HG03442 (cell line): Measurements from ENCODE around the gene SATB2.

Experiments
- ATAC-seq: cut with Tn5 transposase; IDR thresholded peaks from one replicate; pipeline ENCODE4 v1.9.1; 2021; ENCODE audit warnings: mild to moderate bottlenecking, moderate library complexity; ENCODE audit not compliant: unreplicated experiment

Gene SATB2

DNA sequence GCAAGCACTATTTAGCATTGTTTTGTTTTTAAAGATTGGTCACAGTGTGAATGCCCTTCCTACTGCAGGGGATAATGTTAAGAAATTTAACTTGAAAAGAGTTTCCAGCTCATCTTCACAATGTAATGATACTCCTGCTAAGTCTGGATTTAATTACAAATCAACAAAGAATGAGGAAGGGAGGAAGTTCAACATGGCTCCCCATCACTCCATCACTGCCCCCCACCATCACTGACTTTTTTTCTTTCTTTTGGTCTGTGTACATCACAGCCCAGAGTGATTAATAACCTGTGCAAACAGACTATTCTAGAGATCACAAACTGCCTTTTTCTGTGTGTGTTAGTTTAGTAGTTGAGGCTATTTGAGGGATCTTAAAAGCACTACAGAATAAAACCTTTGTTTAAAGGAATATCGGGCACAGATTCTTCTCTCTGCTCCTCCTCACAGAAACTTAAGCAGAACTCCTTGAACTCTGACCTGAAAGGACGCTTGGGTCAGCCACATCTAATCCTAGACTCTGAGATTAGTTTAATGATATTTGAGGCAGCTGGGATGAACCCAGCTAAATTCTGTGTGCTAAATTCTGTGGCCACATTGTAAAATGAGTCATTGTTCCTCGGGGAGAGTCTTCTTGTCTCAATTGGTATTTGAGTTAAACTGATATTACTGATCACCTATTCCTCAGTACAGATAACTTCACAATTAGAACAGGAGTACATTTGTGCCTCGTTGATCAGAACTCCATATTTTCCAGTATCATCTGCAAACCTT, 47.8 kb downstream of the SATB2 start:
- ATAC-seq, result no peak

DNA sequence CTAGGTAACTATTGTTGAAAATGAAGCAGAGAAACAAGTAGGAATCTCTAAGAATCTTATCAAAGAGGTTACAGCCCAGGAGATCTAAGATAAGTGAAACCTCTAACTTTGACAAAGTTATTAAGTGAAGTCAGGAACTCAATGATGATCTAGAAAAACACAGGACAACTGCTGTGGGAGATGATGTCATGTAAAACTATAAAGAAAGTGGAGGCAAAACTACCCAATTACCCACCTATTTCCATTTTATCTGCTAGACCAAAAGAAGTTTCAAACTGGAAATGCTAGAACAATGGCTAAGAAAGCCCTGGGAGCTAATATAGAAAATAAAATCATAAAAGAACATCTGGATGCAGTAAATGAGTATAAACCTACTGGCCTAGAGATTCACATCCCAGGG, 50.3 kb downstream of the SATB2 start:
- ATAC-seq, result no peak

DNA sequence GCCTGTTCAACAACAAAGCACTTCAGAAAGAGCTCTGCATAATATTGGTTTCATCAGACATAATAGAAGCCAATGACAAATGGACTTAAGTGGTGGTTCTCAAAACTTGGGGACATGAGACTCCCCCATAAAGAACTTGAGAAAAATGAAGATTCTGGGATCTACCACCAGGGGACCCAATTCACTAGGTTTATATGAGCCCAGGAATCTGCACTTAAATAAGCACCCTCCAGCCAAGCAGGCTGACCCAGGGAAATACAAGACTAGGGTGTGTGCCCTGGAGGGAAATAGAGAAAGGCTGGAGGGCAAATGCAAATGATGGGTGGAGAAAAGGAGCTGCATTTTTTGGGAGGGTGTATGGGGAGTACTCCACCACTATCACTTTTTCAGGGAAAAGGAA, 52.5 kb downstream of the SATB2 start:
- no peak for ATAC-seq

DNA sequence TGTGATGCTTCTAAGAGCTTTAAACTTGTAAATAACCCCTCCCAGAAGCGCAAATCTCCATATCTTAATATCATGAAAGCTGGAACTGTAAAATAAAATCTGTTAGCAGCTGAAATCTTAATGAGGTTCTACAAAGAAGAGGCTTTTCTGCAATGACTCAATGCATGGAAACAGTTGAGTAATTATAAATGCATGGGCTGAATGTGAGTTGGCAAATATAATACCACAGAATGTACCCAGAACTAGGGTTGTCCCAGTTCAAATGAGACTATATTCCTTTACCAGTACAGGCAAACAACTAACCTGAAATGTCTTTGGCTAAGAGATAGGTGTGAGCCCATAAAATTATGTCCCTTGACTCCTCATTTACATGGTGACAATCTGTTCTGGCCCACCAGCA, 52.9 kb downstream of the SATB2 start:
- ATAC-seq, result no peak

DNA sequence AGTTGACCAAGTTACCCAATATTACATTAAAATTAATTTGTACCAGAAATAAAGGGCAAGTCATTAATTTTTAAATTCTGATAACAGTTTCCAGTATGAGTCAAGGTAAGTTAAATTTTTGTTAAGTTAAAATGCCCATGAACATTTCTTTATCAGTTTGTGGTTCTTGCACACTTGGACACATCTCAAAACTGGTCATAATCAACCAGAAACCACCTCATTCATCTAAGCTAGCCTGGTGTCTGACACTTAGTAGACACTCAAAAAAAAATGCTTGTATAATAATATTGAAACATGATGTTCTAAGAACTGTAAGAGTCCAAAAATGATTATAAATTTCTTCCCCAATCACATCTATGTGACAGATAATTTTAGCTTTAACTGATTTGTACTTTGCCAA, 62.4 kb downstream of the SATB2 start:
- no peak for ATAC-seq

DNA sequence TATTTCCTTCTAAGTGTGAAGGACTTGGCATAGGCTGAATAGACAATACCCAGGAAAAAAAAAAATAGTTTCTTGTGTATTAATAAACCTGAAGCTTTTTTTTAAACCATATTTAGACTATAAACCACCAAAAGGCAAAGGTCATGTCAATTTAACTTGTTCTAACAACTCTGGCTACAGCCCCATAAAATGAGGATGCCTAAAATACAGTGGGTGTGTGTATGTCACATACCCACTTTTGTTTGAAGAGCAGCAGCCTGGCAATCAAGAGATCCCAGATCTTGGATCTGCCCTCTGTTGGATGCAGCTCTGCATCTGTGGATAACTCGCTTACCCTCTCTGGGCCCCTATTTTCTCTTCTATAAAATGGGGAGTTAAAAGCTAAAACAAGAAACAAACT, 65.4 kb downstream of the SATB2 start:
- ATAC-seq, result no peak

DNA sequence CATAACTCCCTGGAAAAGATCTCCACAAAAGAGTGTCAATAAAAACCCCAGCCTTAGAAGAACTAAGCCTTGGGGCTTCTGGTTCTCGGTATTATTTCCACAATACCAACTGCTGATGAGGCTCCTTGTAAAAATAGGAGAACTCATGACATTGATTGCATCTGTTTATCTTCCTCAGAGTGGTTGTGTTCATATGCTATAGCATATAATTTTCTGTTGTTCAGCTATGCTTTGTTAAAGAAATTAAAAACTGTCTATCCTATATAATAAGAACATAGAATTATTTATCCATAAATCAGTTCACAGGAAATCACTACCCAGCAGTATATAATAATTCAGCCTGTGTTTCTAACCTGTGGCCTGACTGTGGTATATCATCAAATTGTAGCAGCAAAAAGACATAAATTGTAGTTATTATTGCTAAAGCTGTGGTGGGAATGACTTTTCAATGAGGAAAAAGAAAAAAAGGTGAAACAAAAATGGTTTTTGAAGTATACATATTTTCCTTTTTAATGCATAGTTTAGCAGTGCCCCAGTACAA, 68.9 kb downstream of the SATB2 start:
- ATAC-seq, result no peak

DNA sequence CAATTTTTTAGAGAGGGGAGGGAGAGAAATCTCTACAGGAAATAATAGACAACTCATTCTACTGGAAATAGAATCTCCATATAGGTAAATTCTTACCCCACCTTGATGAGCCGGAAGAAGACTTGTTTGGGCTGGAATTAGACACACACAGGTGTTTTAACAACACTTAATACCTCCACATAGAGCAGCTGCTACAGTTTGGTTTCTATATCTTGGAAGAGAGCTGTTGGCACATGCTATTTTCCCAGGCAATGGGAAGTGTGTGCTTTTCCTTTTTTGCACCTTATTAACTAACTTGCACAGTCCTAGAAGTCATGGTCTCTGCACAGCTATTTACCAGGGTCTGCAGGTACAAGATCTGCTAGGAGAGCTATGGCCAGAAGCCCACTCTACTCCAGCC, 73.7 kb downstream of the SATB2 start:
- ATAC-seq, result no peak

DNA sequence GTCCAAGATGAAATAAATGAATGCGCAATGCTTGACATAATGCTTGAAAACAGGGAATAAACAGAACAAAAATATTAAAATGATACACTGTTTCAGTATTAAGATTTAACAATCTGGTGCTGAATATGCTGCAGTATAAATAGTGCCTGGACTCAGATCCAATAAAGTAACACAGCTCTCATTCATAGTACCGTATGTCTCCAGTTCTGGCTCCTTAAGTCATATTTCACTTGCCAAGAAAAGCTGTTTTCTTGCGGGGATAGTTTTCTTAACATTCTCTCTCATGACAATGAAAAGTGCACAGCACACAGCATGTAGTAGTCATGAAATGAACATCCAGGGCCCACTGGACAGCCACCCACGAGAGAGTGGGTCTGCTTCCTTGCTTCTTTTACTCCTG, 74.7 kb downstream of the SATB2 start:
- ATAC-seq, result no peak

DNA sequence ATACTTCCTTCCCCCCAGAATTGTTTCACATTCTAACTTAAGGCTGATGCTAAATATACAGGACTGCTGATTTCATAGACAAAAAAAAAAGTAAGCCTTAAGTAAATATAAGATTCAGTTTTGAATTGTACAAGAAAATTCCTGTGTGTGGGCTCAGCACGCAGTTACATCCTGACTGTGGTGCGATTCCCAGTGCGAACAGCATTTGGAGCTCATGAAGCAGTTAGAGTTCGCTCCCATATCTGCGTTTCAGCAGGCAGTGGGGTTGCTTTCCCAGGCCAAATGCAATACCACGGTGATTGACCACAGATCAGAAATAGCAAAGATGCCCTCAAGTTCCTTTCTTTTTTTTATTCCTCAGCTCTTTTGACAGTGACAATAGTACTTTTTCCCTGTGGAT, 75.6 kb downstream of the SATB2 start:
- no peak for ATAC-seq

DNA sequence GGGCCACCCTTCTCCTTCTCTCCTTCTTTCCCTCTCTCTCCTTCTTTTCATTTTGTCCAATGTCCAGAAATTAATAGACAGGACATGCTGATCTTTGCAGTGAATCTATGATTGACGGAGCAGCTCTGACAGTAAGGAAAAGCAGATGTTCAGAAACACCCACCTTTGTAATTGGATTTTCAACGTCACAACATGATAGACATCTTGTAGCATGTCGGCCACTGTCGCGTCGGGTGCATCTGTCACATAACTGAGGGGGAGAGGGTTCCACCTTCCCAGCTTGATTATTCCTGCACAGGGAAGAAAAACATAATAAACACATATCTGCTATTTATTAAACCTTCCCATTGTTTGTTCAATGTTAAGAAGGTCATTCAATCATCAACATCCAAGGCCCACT, 76.2 kb downstream of the SATB2 start:
- ATAC-seq, result no peak

DNA sequence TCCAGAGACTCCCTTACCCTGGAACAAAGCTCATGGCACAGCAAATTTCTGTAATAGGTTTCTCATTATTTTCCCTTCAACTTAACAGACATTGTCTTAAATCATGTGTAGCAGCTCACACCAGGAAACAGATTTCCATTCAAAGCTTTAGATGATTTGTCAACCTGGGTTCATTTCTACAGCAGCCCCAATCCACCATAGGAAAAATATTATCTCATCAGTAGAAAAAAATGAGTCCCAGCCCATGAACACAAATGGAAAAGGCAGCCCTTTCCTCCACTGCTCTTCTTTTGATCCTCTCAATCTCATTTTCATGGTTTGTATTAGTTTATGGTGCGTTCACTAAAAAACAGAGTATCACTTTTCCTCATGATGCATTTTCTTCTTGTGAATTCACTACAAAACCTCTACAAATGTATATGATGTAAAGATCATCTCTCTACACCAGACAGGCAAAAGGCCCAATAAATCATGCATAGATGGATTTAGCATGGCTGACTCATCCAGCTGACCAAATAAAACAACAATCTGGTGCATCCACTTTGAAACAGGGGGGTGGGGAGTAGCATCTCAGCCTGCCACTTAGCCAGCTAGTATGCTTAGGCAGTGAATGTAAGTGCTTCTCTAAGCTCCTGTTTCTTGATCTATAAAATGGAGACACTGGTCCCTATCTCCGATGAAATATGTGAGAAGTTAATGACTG, 78.6 kb downstream of the SATB2 start:
- no peak for ATAC-seq

DNA sequence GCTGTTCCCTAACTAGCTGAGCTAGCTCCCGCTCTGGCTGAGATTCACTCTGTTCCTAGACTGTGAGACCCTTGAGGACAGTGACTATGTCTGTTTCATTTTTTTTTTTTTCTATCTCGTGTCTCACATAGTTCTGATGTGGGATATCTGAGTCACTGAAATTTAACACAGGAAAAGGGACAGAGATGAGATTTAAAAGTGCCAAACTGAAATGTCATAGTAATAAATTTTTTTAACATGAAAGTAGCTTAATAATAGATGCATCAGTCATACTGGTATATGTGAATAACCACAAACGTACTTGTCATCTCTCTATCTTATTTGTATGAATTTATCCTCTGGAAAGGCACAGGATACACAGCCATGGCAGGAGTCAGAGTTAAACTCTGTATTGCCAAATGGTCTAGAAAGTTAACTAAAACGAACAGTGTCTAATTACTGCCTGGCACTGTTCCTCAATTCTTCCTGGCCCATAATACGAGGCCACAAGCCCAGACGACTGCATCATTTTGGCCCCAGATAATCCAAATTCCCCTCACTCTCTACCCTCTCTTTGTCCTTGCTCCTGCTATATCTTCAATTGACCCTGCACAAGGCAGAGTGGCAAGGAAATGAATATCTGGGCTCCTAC, 87.5 kb downstream of the SATB2 start:
- ATAC-seq, result no peak

DNA sequence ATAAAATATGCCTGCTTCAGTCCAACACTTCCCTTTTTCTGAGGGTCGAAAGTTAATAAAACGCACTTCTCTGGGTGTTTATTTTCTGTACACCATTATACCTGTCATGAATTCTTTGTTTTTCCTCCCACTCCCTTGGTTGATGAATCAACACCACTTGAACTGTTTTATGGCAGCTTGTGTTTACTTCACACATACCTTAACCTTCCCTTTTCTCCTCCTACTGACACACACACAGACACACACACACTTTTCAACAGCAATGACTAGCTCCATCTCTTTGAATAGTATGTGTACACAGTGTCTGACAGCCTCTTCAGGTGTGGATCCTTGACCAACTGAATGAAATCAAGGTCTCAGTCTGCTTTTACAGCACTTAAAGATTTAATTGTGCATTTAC, 91.3 kb downstream of the SATB2 start:
- ATAC-seq, result no peak

DNA sequence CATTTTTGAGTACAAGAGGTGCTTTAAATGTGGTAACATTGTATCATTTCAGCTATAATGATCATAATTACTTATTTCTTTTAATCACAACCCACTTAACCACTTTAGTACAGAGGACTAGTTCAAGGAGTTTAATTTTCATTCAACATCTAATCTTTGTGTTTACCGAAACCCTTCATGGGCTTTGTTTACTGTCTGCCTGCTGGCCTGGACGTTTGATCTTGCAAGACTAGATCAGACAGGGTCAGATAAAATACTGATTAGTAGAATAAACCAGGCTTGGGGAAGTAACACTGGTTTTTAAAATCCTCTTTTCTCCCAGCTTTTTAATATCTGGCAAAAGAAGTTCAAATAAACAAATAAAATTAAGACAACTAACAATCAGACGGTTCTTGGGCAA, 93.6 kb downstream of the SATB2 start:
- no peak for ATAC-seq

DNA sequence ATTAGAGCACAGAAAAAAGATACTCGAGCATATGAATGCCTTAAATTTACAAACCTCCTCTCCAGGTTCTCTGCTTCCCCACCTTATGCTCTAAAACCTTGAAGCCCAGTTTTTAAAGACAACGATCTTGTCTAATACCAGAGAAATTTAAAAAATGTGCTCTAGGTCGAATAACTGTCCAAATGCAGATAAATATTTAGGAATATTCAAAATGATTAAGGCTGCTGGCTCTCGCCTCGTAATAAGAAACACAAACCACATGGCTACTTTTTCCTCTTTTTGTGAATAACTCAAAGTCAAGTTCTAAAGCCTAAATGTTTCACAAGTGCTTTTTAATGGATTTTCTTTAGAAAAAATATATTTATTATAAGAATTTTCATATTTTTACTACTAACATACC, 101.3 kb downstream of the SATB2 start:
- ATAC-seq, result no peak

DNA sequence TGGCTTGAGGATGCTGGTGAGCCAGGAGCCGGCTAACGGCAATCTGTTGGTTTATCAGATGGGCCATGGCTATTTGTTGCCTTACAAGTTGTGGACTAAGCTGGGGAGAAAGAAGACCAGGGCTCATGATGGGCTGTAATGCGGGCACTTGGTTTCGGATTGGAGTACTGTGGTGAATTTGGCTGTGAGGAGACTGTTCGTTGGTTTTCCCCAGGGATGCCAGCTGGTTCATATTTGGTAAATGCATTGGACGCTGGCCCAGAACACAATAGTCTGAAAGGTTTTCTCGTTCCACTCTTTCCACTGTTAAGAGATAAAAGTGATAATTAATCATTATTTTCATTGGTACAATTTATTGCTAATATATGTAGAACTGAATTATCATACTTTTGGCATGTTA, 108.9 kb downstream of the SATB2 start:
- ATAC-seq, result no peak

DNA sequence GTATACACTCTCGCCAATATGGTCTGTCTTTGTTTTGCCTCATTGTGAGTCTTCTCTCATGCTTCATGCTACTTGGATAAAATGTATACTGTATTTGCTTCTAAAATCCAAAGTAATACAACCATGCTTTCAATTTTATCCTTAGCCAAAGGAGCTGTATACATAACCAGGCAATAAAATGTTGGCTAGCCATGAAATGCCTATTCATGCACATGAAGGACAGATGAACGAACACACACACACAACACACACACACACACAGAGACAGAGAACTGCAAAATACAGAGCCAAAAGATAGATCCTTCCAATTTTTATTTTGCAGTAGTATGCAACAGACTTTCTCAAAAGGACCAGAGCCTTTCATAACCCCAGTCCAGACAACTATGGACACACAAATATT, 113.7 kb downstream of the SATB2 start:
- ATAC-seq, result no peak

DNA sequence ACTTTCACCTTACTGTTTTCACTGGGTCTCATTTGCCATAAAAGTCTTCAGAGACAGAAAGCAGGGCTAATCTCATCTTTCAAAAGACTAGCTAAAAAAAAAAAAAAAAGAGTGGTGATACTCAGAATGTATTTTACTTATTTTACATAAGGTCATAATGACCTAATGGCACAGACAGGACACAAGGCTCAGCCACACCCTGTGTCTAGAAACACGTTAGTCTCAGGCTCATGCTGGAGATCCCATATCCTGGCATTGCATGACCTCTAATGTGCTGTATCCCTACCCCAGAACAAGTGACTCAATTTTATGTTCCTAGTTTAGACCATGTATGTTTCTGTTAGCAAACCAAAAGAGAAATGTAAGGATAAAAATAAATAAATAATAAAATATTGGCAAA, 115.4 kb downstream of the SATB2 start:
- ATAC-seq, result no peak

DNA sequence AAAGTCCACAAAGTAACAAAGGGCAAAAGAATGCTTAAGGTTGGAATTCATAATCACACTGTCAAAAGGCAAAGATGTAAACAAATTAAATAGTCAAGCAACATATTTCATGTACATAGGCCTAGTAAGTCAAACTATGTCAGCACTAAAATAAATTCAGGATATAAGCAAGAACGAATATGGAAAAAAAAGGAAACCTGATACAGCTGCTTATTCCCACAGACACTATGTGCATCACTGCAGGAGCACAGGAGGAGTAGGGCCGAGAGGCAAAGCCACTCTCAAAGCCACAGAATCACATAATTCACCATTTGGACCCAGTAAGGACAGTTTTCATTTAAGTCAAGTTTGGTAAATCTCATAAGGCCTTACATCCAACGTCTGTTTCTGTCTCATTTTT, 116.6 kb downstream of the SATB2 start:
- ATAC-seq, result no peak

DNA sequence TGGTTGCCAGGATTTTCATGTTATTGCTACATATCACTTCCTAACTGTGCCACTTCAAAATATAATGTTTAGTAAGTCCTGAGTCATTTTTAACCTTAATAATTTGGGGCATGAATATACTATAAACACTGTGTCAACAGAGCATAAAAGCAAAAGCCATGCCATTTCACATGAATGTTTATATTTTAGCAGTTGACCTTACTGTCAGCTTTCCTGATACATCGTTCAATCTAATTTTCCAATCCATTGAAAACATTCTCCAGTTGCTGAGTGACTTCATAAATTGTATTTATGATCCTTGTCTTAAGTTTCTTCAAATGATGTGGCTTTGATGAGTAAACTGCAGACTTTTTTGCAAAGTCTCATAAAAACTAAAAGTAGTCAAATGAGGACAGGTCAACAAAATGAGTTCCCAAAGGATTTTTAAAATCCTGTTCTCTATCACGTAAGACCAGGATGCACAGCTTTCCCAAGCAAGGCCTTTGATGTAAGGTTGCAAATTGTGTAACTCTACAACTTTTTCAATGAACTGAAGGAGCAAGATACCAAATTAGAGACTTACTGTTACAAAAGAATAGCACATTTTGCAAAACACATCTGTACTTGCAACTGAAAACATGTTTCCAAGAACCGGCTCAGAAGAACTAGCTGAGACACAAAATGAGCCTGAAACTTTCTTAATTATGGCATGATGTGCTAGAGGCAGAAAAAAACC, 117.7 kb downstream of the SATB2 start:
- no peak for ATAC-seq
